Fibroblast of villous mesenchyme (primary cell): ENCODE results near the gene MRPL27. TPM values are rescaled to one million over a fixed set of nuclear protein-coding genes. Genes with fewer than 3 reads are reported as not detected.
"Not testable (repeated sequence)": the region's sequence is repeated elsewhere in the genome, so short reads cannot be mapped to it uniquely, and the experiment has no call there.

Source experiments
- DNase-seq: peaks from one replicate; pipeline ENCODE4 v3.0.0-alpha.2; 2010; ENCODE audit warnings: low read depth
- H3K4me3 ChIP-seq: 2 replicates; pipeline ENCODE4 v1.5.1; 2011; ENCODE audit warnings: low read depth, mild to moderate bottlenecking, low read length
- CTCF ChIP-seq: IDR thresholded peaks from 2 replicates; pipeline ENCODE4 v1.5.1; 2012; ENCODE audit warnings: low read depth, mild to moderate bottlenecking, low read length; ENCODE audit not compliant: insufficient read depth
- total RNA-seq: library from RNA; depleted of rRNA; stranded (reverse); fragments of >200 nt; gene quantifications from 2 replicates; pipeline ENCODE4 v1.2.3, GENCODE V29; 2012

MRPL27 gene
- total RNA-seq, 1 donor, result 63.0 TPM

DNA sequence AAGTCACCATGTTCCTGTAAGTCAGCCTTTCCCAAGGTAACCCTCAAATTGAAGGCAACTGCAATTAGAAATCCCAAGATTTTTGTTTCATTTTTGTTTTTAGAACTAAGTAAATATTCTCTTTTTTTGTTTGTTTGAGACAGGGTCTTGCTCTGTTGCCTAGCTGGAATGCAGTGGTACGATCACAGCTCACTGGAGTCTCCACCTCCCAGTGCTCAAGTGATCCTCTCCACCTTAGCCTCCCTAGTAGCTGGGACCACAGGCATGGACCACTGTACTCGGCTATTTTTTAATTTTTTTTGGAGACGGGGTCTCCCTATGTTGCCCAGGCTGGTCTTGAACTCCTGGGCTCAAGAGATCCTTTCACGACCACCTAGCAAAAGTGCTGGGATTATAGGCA is 34.9 kb upstream of the MRPL27 start:
- TF ChIP-seq CTCF, result no peak
- DNase-seq, result no peak
- no peak overlapping the region for H3K4me3 ChIP-seq

DNA sequence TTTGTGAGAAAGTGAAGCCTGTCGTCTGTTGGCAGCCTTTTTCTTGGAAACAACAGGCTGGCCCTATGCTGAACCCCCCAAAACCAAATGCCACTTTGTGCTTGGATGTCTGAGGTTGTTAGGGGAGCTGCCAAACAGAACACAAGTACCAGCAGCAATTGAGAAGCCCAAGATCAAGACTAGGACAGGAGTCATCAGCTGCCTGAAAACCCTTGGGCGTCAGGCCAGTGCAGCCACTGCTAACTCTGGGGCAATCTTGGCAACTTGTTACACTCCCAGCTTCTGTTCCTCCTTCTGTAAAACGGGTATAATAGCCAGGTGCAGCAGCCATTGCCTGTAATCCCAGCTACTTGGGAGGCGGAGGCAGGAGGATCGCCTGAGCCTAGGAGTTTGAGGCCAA is 33.6 kb upstream of the MRPL27 start:
- TF ChIP-seq CTCF, result no peak
- no peak overlapping the region for H3K4me3 ChIP-seq
- no peak for DNase-seq

DNA sequence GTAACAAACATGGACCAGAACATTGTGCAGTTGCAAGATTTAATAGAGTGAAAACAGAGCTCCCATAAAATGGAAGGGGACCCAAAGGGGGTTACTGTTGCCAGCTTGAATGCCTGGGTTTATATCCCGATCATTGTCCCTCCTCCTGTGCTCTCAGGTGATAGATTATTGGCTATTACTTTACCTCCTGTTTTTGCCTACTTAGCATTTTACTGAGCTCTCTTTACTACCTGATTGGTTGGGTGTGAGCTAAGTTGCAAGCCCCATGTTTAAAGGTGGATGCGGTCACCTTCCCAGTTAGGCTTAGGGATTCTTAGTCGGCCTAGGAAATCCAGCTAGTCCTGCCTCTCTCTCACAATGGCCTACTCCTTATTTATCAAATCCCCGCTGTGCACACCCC is 32.4 kb upstream of the MRPL27 start:
- DNase-seq, H3K4me3 ChIP-seq: not testable (repeated sequence)

DNA sequence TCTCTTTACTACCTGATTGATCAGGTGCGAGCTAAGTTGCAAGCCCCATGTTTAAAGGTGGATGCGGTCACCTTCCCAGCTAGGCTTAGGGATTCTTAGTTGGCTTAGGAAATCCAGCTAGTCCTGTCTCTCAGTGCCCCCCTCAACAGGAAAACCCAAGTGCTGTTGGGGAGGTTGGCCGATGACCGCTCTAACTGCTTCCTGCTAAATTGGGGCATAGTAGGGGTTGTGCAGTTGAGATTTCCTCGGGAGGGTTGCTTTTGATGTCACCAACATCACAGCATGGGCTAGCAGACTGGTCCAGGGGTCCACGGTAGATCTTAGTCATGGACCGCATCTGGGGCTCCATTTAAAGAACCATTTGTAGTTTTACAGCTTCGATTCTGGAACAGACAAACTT is 26.6 kb upstream of the MRPL27 start:
- not testable (repeated sequence) for DNase-seq, H3K4me3 ChIP-seq

GRCh38 chr17:50398672-50399071 is 25.7 kb upstream of the MRPL27 start:
- H3K4me3 ChIP-seq, DNase-seq: not testable (repeated sequence)

- no peak overlapping the region for H3K4me3 ChIP-seq
- DNase-seq, result no peak
- TF ChIP-seq CTCF, result no peak
These were observed 24.9 kb upstream of the MRPL27 start for GRCh38 chr17:50397919-50398285.

- peak; percentile 86 for DNase-seq
- peak within 1 kb of the TSS; percentile 100 for H3K4me3 ChIP-seq
- peak; percentile 84 for TF ChIP-seq CTCF
These were observed 24.3 kb upstream of the MRPL27 start, which contains the start of gene LRRC59 for GRCh38 chr17:50397111-50397918. Gene LRRC59 (minus strand): TSS chr17:50397523. CDS start chr17:50397317, 206 bp downstream.

DNA sequence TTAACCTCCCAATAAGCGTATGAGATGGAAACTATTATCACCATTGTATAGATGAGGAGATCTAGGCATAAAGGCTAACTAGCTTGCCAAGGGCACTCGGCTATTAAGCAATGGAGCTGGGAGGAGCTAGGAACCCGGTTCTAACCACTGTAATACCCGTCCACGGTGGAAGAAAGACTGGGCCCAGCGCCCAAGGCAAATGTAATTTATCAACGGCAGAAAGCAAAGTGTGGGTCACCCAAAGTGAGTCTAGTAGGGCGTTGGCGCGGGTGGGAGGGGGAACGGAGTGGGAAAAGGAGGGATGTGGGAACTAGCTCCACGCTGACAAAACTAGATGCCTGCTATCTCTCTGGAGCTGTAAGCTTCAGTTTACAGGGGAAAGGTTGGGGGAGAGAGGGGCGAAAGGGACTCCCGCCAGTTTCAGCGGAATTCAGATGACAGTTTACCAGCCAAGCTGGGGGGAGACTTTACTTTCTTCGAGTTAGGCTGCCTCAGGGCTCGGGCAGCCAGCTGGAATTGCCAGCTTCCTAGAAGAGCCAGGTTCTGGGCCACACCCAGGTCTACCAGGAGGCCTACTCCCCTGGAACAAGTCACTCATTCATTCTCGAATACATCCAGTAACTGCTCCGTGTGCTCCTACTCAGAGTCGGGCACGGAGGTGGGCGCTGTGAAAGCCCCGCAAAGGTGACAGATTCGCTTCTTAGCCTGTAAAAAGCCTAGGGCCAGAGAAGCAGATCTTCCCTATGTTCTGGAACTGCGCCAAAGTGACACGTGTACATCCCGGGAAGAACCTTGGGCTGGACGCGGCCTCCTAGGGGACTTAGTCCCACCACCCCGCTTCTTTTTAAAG is 23.5 kb upstream of the MRPL27 start:
- H3K4me3 ChIP-seq, result peak overlapping the region; percentile 100
- no peak for TF ChIP-seq CTCF
- peak; percentile 71 for DNase-seq
